WTC11 (cell line): ENCODE results near the gene SNX15. TPM values are rescaled to one million over a fixed set of nuclear protein-coding genes. Genes with fewer than 3 reads are reported as not detected.

Experiments
- ATAC-seq: fragments of 200-7000 bp; cut with Tn5 transposase; 2 replicates; pipeline ENCODE4 v1.10.0; 2021; ENCODE audit warnings: mild to moderate bottlenecking, moderate library complexity
- CTCF ChIA-PET: fragments of 300-600 bp; sonication (Branson Sonifier 250); formaldehyde crosslinking; loops from one replicate; lab custom pipeline; 2021; ENCODE audit warnings: antibody characterized with exemption; lab: Charles Lee
- POLR2A ChIA-PET: fragments of 350-600 bp; sonication (Branson Sonifier 250); formaldehyde crosslinking; loops from one replicate; lab custom pipeline; 2021; ENCODE audit warnings: antibody characterized with exemption; lab: Charles Lee
- DNase-seq: peaks from one replicate; pipeline ENCODE4 v3.0.0; 2021; ENCODE audit warnings: low spot score
- H3K27ac Mint-ChIP-seq: 2 replicates; pipeline ENCODE4 v1.8.0; 2021; ENCODE audit warnings: mixed read lengths
- H3K27me3 Mint-ChIP-seq: 2 replicates; pipeline ENCODE4 v1.8.0; 2021; ENCODE audit warnings: low read depth, mild to moderate bottlenecking, moderate library complexity, mixed read lengths
- H3K36me3 Mint-ChIP-seq: 2 replicates; pipeline ENCODE4 v1.8.0; 2021; ENCODE audit warnings: mixed read lengths
- H3K4me1 Mint-ChIP-seq: 2 replicates; pipeline ENCODE4 v1.8.0; 2022; ENCODE audit warnings: mixed read lengths
- H3K4me3 Mint-ChIP-seq: 2 replicates; pipeline ENCODE4 v1.8.0; 2021; ENCODE audit warnings: mild to moderate bottlenecking, moderate library complexity, mixed read lengths
- H3K9me3 Mint-ChIP-seq: 2 replicates; pipeline ENCODE4 v1.8.0; 2021; ENCODE audit warnings: mixed read lengths
- CBFB ChIP-seq: sonication (generic); formaldehyde crosslinking; IDR thresholded peaks from 2 replicates; pipeline ENCODE4 v1.8.1; 2022; ENCODE audit warnings: mild to moderate bottlenecking, low read depth, missing genetic modification reagents
- CREM ChIP-seq: sonication (generic); formaldehyde crosslinking; IDR thresholded peaks from 2 replicates; pipeline ENCODE4 v1.8.1; 2022; ENCODE audit warnings: mild to moderate bottlenecking, missing genetic modification reagents, moderate library complexity
- FOXK1 ChIP-seq: sonication (generic); formaldehyde crosslinking; IDR thresholded peaks from 2 replicates; pipeline ENCODE4 v1.8.0; 2022; ENCODE audit warnings: mild to moderate bottlenecking, moderate library complexity, missing genetic modification reagents
- GABPB1 ChIP-seq: sonication (generic); formaldehyde crosslinking; IDR thresholded peaks from 2 replicates; pipeline ENCODE4 v1.8.1; 2023; ENCODE audit warnings: mild to moderate bottlenecking, missing genetic modification reagents
- GTF2I ChIP-seq: fragments of 250-450 bp; sonication (Bioruptor Pico); conservative IDR thresholded peaks from 2 replicates; pipeline ENCODE4 v1.4.0; 2021; ENCODE audit warnings: mild to moderate bottlenecking
- KAT7 ChIP-seq: sonication (generic); formaldehyde crosslinking; IDR thresholded peaks from 2 replicates; pipeline ENCODE4 v1.8.1; 2023; ENCODE audit warnings: missing genetic modification reagents, mild to moderate bottlenecking, borderline replicate concordance
- MYBL2 ChIP-seq: sonication (generic); formaldehyde crosslinking; IDR thresholded peaks from 2 replicates; pipeline ENCODE4 v1.8.1; 2023; ENCODE audit warnings: mild to moderate bottlenecking, moderate library complexity, missing genetic modification reagents
- NR3C1 ChIP-seq: sonication (generic); formaldehyde crosslinking; conservative IDR thresholded peaks from 2 replicates; pipeline ENCODE4 v1.8.1; 2023; ENCODE audit warnings: low read depth, mild to moderate bottlenecking, missing genetic modification reagents
- OVOL2 ChIP-seq: fragments of 250-450 bp; sonication (Bioruptor Pico); IDR thresholded peaks from 2 replicates; pipeline ENCODE4 v1.9.0; 2021; ENCODE audit warnings: mild to moderate bottlenecking, borderline replicate concordance
- RELA ChIP-seq: sonication (generic); formaldehyde crosslinking; IDR thresholded peaks from 2 replicates; pipeline ENCODE4 v1.8.1; 2022; ENCODE audit warnings: missing genetic modification reagents, mild to moderate bottlenecking, borderline replicate concordance
- ZNF121 ChIP-seq: sonication (generic); formaldehyde crosslinking; IDR thresholded peaks from 2 replicates; pipeline ENCODE4 v1.8.0; 2023; ENCODE audit warnings: missing genetic modification reagents
- ZNF232 ChIP-seq: sonication (generic); formaldehyde crosslinking; IDR thresholded peaks from 2 replicates; pipeline ENCODE4 v1.8.0; 2022; ENCODE audit warnings: mild to moderate bottlenecking, missing genetic modification reagents
- ZNF263 ChIP-seq: sonication (generic); formaldehyde crosslinking; IDR thresholded peaks from 2 replicates; pipeline ENCODE4 v1.8.1; 2022; ENCODE audit warnings: low read depth, mild to moderate bottlenecking, moderate library complexity, missing genetic modification reagents
- total RNA-seq: library from RNA; stranded (reverse); gene quantifications from 3 replicates; pipeline ENCODE4 v1.2.3, GENCODE V29; 2021
- TF ChIP-seq, protein P1 (sequence below): fragments of 250-450 bp; sonication (Bioruptor Pico); IDR thresholded peaks from 2 replicates; pipeline ENCODE4 v1.9.0; 2021; ENCODE audit warnings: moderate library complexity, mild to moderate bottlenecking, inconsistent platforms, borderline replicate concordance
- TF ChIP-seq, protein P2 (sequence below): sonication (generic); formaldehyde crosslinking; IDR thresholded peaks from 2 replicates; pipeline ENCODE4 v1.8.0; 2023; ENCODE audit warnings: missing genetic modification reagents
- TF ChIP-seq, protein P3 (sequence below): fragments of 250-450 bp; sonication (Bioruptor Pico); conservative IDR thresholded peaks from 2 replicates; pipeline ENCODE4 v1.9.0; 2021; ENCODE audit warnings: mild to moderate bottlenecking
- TF ChIP-seq, protein P4 (sequence below): fragments of 200-600 bp; IDR thresholded peaks from 2 replicates; pipeline ENCODE4 v1.8.0; 2022; ENCODE audit warnings: antibody characterized with exemption
- TF ChIP-seq, protein P5 (sequence below): sonication (generic); formaldehyde crosslinking; IDR thresholded peaks from 2 replicates; pipeline ENCODE4 v1.8.0; 2023; ENCODE audit warnings: missing genetic modification reagents, mild to moderate bottlenecking, borderline replicate concordance
- TF ChIP-seq, protein P6 (sequence below): sonication (generic); formaldehyde crosslinking; IDR thresholded peaks from 2 replicates; pipeline ENCODE4 v1.8.1; 2023; ENCODE audit warnings: mild to moderate bottlenecking, missing genetic modification reagents, borderline replicate concordance

SNX15 gene
- total RNA-seq, 1 experiment from 2014 or later = 17.6 TPM

DNA sequence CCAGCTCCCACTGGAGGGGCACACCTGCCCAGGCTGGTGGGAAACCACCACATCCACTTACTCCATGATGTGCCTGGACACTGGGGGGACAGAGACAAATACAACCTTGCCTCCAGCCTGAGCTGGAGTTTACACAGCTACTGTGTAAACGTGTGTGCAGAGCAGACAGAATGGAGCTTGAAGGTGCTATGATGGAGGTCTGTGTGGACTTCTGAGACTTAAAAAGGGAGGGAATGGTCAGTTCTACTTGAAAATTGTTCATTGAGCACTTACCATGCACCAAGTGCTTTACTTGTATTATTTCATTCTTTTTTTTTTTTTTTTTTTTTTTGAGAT lies 45.4 kb downstream of the SNX15 start:
- Mint-ChIP-seq H3K36me3 (peaks cover 19% of the 10 kb centered on the region), H3K27ac (peak overlapping the region; percentile 25; the same call in 1 of the 2 replicates), H3K4me3 (no peak overlapping the region), H3K4me1 (peaks cover 5% of the 10 kb centered on the region), H3K9me3 (no peaks in the 10 kb centered on the region), H3K27me3 (no peaks in the 10 kb centered on the region)
- no peak for ATAC-seq
- TF ChIP-seq GTF2I (CRISPR knock-in tag) (no peak), FOXK1 (CRISPR knock-in tag) (no peak), CREM (no peak), CBFB (no peak), GABPB1 (CRISPR knock-in tag) (no peak), RELA (CRISPR knock-in tag) (no peak), OVOL2 (CRISPR knock-in tag) (no peak), KAT7 (CRISPR knock-in tag) (no peak), ZNF121 (no peak), NR3C1 (no peak), ZNF232 (CRISPR knock-in tag) (no peak), MYBL2 (no peak), ZNF263 (no peak)
- TF ChIP-seq, protein P1, sequence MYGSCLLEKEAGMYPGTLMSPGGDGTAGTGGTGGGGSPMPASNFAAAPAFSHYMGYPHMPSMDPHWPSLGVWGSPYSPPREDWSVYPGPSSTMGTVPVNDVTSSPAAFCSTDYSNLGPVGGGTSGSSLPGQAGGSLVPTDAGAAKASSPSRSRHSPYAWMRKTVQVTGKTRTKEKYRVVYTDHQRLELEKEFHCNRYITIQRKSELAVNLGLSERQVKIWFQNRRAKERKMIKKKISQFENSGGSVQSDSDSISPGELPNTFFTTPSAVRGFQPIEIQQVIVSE (CRISPR knock-in tag) = no peak
- TF ChIP-seq, protein P2, sequence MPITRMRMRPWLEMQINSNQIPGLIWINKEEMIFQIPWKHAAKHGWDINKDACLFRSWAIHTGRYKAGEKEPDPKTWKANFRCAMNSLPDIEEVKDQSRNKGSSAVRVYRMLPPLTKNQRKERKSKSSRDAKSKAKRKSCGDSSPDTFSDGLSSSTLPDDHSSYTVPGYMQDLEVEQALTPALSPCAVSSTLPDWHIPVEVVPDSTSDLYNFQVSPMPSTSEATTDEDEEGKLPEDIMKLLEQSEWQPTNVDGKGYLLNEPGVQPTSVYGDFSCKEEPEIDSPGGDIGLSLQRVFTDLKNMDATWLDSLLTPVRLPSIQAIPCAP (CRISPR knock-in tag) = no peak
- TF ChIP-seq, protein P3, sequence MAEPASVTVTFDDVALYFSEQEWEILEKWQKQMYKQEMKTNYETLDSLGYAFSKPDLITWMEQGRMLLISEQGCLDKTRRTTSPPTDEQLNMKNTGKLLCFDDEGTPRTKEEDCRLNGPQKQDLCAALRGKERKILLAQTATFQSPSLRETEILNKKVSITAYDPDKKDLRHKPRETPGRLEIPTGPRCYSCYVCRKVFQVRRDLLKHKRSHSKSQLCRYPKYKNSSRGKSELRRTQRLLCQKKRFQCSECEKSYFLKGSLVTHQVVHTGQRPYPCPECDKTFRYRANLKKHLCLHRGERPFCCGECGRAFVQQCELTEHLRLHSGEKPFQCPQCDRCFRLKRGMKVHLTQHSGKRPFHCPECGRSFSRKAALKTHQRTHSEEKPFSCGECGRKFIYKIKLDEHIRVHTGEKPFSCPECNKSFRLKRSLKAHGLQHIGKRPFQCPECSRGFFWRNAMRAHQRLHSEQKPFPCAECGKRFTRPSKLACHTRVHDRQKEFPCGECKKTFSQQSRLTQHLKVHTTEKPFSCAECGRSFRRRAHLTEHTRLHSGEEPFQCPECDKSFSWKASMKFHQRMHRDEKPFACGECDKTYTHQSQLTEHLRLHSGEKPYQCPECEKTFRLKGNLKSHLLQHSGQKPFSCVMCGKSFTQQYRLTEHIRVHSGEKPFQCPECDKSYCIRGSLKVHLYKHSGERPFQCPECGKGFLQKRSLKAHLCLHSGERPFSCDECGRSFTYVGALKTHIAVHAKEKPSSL = no peak
- TF ChIP-seq, protein P4, sequence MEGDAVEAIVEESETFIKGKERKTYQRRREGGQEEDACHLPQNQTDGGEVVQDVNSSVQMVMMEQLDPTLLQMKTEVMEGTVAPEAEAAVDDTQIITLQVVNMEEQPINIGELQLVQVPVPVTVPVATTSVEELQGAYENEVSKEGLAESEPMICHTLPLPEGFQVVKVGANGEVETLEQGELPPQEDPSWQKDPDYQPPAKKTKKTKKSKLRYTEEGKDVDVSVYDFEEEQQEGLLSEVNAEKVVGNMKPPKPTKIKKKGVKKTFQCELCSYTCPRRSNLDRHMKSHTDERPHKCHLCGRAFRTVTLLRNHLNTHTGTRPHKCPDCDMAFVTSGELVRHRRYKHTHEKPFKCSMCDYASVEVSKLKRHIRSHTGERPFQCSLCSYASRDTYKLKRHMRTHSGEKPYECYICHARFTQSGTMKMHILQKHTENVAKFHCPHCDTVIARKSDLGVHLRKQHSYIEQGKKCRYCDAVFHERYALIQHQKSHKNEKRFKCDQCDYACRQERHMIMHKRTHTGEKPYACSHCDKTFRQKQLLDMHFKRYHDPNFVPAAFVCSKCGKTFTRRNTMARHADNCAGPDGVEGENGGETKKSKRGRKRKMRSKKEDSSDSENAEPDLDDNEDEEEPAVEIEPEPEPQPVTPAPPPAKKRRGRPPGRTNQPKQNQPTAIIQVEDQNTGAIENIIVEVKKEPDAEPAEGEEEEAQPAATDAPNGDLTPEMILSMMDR = no peak
- TF ChIP-seq, protein P5, sequence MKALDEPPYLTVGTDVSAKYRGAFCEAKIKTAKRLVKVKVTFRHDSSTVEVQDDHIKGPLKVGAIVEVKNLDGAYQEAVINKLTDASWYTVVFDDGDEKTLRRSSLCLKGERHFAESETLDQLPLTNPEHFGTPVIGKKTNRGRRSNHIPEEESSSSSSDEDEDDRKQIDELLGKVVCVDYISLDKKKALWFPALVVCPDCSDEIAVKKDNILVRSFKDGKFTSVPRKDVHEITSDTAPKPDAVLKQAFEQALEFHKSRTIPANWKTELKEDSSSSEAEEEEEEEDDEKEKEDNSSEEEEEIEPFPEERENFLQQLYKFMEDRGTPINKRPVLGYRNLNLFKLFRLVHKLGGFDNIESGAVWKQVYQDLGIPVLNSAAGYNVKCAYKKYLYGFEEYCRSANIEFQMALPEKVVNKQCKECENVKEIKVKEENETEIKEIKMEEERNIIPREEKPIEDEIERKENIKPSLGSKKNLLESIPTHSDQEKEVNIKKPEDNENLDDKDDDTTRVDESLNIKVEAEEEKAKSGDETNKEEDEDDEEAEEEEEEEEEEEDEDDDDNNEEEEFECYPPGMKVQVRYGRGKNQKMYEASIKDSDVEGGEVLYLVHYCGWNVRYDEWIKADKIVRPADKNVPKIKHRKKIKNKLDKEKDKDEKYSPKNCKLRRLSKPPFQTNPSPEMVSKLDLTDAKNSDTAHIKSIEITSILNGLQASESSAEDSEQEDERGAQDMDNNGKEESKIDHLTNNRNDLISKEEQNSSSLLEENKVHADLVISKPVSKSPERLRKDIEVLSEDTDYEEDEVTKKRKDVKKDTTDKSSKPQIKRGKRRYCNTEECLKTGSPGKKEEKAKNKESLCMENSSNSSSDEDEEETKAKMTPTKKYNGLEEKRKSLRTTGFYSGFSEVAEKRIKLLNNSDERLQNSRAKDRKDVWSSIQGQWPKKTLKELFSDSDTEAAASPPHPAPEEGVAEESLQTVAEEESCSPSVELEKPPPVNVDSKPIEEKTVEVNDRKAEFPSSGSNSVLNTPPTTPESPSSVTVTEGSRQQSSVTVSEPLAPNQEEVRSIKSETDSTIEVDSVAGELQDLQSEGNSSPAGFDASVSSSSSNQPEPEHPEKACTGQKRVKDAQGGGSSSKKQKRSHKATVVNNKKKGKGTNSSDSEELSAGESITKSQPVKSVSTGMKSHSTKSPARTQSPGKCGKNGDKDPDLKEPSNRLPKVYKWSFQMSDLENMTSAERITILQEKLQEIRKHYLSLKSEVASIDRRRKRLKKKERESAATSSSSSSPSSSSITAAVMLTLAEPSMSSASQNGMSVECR = no peak
- TF ChIP-seq, protein P6, sequence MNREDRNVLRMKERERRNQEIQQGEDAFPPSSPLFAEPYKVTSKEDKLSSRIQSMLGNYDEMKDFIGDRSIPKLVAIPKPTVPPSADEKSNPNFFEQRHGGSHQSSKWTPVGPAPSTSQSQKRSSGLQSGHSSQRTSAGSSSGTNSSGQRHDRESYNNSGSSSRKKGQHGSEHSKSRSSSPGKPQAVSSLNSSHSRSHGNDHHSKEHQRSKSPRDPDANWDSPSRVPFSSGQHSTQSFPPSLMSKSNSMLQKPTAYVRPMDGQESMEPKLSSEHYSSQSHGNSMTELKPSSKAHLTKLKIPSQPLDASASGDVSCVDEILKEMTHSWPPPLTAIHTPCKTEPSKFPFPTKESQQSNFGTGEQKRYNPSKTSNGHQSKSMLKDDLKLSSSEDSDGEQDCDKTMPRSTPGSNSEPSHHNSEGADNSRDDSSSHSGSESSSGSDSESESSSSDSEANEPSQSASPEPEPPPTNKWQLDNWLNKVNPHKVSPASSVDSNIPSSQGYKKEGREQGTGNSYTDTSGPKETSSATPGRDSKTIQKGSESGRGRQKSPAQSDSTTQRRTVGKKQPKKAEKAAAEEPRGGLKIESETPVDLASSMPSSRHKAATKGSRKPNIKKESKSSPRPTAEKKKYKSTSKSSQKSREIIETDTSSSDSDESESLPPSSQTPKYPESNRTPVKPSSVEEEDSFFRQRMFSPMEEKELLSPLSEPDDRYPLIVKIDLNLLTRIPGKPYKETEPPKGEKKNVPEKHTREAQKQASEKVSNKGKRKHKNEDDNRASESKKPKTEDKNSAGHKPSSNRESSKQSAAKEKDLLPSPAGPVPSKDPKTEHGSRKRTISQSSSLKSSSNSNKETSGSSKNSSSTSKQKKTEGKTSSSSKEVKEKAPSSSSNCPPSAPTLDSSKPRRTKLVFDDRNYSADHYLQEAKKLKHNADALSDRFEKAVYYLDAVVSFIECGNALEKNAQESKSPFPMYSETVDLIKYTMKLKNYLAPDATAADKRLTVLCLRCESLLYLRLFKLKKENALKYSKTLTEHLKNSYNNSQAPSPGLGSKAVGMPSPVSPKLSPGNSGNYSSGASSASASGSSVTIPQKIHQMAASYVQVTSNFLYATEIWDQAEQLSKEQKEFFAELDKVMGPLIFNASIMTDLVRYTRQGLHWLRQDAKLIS (CRISPR knock-in tag) = no peak
- no peak for DNase-seq
- POLR2A ChIA-PET = no interaction called here
- CTCF ChIA-PET = no interaction called here
